Measurements from ENCODE around the gene KLF7. TPM values are rescaled to one million over a fixed set of nuclear protein-coding genes. Genes with fewer than 3 reads are reported as not detected.

KLF7 gene
- total and polyA plus RNA-seq, 2 experiments from 2014 or later: 6.3 to 7.9 TPM

GRCh38 chr2:207110310-207110709, 55.4 kb downstream of the KLF7 start:
- H3K79me2 ChIP-seq: peaks cover 14% of the 10 kb centered on the region
- no peak overlapping the region for H3K4me3 ChIP-seq
- no peaks in the 10 kb centered on the region for H4K20me1 ChIP-seq (ENCODE audit: insufficient read depth, poor library complexity, severe bottlenecking)
- no peaks in the 10 kb centered on the region for H3K36me3 ChIP-seq (replicated peaks; ENCODE audit: insufficient read depth, low read depth)
- TF ChIP-seq EZH2 (IDR thresholded peaks at IDR 0.05; ENCODE audit: borderline replicate concordance) (no peak), CTCF (IDR thresholded peaks at IDR 0.05; ENCODE audit: poor library complexity) (no peak), EZH2phosphoT487 (IDR thresholded peaks at IDR 0.05; ENCODE audit: low read depth, severe bottlenecking, unreplicated experiment) (no peak)
- 93% methylated on average over 7 of the region's 7 CpGs for WGBS (ENCODE audit: low lambda C conversion rate, missing lambda C conversion rate)
- no peak overlapping the region for H3K27ac ChIP-seq
- peaks cover 5% of the 10 kb centered on the region for H3K4me1 ChIP-seq (ENCODE audit: insufficient read depth)
- H3K9me3 ChIP-seq (ENCODE audit: low read depth): no peaks in the 10 kb centered on the region
- H3K9me2 ChIP-seq (replicated peaks; ENCODE audit: insufficient read depth): no peaks in the 10 kb centered on the region
- no peak overlapping the region for H2AFZ ChIP-seq
- no peak overlapping the region for H3K4me2 ChIP-seq
- DNase-seq (ENCODE audit: low spot score): no peak
- H3K27me3 ChIP-seq: no peaks in the 10 kb centered on the region

GRCh38 chr2:207109768-207110167, 56.0 kb downstream of the KLF7 start:
- no peaks in the 10 kb centered on the region for H3K27me3 ChIP-seq
- TF ChIP-seq EZH2phosphoT487 (IDR thresholded peaks at IDR 0.05; ENCODE audit: low read depth, severe bottlenecking, unreplicated experiment) (no peak), CTCF (IDR thresholded peaks at IDR 0.05; ENCODE audit: poor library complexity) (no peak), EZH2 (IDR thresholded peaks at IDR 0.05; ENCODE audit: borderline replicate concordance) (no peak)
- H3K4me3 ChIP-seq: no peak overlapping the region
- H3K9me2 ChIP-seq (replicated peaks; ENCODE audit: insufficient read depth): no peaks in the 10 kb centered on the region
- H4K20me1 ChIP-seq (ENCODE audit: insufficient read depth, poor library complexity, severe bottlenecking): no peaks in the 10 kb centered on the region
- 76% methylated on average over 5 of the region's 5 CpGs for WGBS (ENCODE audit: low lambda C conversion rate, missing lambda C conversion rate)
- DNase-seq (ENCODE audit: low spot score): no peak
- no peaks in the 10 kb centered on the region for H3K9me3 ChIP-seq (ENCODE audit: low read depth)
- no peak overlapping the region for H2AFZ ChIP-seq
- H3K27ac ChIP-seq: no peak overlapping the region
- peaks cover 9% of the 10 kb centered on the region for H3K79me2 ChIP-seq
- H3K4me1 ChIP-seq (ENCODE audit: insufficient read depth): peaks cover 5% of the 10 kb centered on the region
- no peaks in the 10 kb centered on the region for H3K36me3 ChIP-seq (replicated peaks; ENCODE audit: insufficient read depth, low read depth)
- no peak overlapping the region for H3K4me2 ChIP-seq

- Histone ChIP-seq H3K4me1 (ENCODE audit: insufficient read depth) (peaks cover 5% of the 10 kb centered on the region), H4K20me1 (ENCODE audit: insufficient read depth, poor library complexity, severe bottlenecking) (no peaks in the 10 kb centered on the region), H3K27ac (no peak overlapping the region), H3K27me3 (no peaks in the 10 kb centered on the region), H2AFZ (no peak overlapping the region), H3K4me2 (no peak overlapping the region), H3K4me3 (no peak overlapping the region), H3K9me3 (ENCODE audit: low read depth) (no peaks in the 10 kb centered on the region), H3K36me3 (replicated peaks; ENCODE audit: insufficient read depth, low read depth) (no peaks in the 10 kb centered on the region), H3K9me2 (replicated peaks; ENCODE audit: insufficient read depth) (no peaks in the 10 kb centered on the region), H3K79me2 (peaks cover 4% of the 10 kb centered on the region)
- DNase-seq (ENCODE audit: low spot score): no peak
- 78% methylated on average over 1 of the region's 1 CpG for WGBS (ENCODE audit: low lambda C conversion rate, missing lambda C conversion rate)
- TF ChIP-seq EZH2 (IDR thresholded peaks at IDR 0.05; ENCODE audit: borderline replicate concordance) (no peak), EZH2phosphoT487 (IDR thresholded peaks at IDR 0.05; ENCODE audit: low read depth, severe bottlenecking, unreplicated experiment) (no peak), CTCF (IDR thresholded peaks at IDR 0.05; ENCODE audit: poor library complexity) (no peak)
These were observed 57.3 kb downstream of the KLF7 start for GRCh38 chr2:207108440-207108839.

GRCh38 chr2:207107551-207107950, 58.2 kb downstream of the KLF7 start:
- DNase-seq (ENCODE audit: low spot score): no peak
- Histone ChIP-seq H3K9me2 (replicated peaks; ENCODE audit: insufficient read depth) (no peaks in the 10 kb centered on the region), H4K20me1 (ENCODE audit: insufficient read depth, poor library complexity, severe bottlenecking) (no peaks in the 10 kb centered on the region), H3K36me3 (replicated peaks; ENCODE audit: insufficient read depth, low read depth) (no peaks in the 10 kb centered on the region), H3K4me1 (ENCODE audit: insufficient read depth) (peaks cover 5% of the 10 kb centered on the region), H3K79me2 (peaks cover 4% of the 10 kb centered on the region), H3K27me3 (no peaks in the 10 kb centered on the region), H2AFZ (no peak overlapping the region), H3K27ac (no peak overlapping the region), H3K4me3 (no peak overlapping the region), H3K9me3 (ENCODE audit: low read depth) (no peaks in the 10 kb centered on the region), H3K4me2 (no peak overlapping the region)
- TF ChIP-seq CTCF (IDR thresholded peaks at IDR 0.05; ENCODE audit: poor library complexity) (no peak), EZH2 (IDR thresholded peaks at IDR 0.05; ENCODE audit: borderline replicate concordance) (no peak)
- 57% methylated on average over 12 of the region's 12 CpGs for WGBS (ENCODE audit: low lambda C conversion rate, missing lambda C conversion rate)
